ENCODE measurements around the gene NAGPA. TPM values are rescaled to one million over a fixed set of nuclear protein-coding genes. Genes with fewer than 3 reads are reported as not detected.

The NAGPA gene
- total and polyA plus RNA-seq, 2 experiments from 2014 or later: 6.3 to 20.7 TPM

DNA sequence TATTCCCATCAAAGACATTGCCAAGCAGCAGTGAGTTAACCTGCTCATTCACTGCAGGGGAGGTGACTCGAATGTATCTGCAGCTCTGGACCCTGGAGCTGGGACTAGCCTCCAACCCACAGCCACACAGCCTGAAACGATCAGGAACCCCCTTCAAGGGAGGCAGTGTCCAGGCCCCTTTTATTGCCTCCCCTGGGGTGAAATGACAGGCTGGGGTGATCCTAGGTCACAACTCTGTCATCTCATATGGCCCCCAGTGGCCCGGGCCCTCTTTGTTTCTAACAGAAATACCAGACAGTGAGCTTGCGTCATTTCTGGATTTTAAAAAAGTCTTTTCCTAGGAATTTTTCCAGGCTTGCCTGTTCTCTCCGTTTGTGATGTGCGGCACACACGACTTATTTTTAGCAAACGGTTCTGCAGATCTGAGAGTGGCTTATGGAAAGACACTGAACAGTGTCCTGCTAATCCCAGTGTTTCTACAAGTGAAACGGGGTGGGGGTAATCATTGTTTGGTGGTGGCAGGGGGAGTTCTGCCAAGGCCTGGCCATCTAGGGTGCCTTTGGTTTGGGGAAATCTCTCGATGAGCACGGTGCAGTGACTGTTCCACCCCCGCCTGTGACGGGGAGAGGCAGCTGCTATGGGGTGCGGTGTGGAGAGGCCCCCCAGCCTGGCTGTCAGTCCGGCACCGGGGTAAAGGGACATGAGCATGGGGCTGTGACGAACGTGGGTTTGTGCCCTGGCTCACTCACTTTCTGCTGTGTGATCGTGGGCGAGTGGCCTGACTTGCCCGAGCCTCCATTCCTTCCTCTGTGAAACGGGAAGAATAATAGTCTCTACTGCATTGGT lies 27.2 kb downstream of the NAGPA start:
- Mint-ChIP-seq H3K27ac (no peak overlapping the region), H3K36me3 (ENCODE audit: low read depth) (no peaks in the 10 kb centered on the region), H3K4me1 (no peaks in the 10 kb centered on the region), H3K27me3 (ENCODE audit: insufficient read depth, low read depth, poor library complexity) (peaks cover 1% of the 10 kb centered on the region), H3K9me3 (no peaks in the 10 kb centered on the region; the same call in 2 of the 3 replicates), H3K4me3 (no peak overlapping the region)
- Histone ChIP-seq H3K27ac (ENCODE audit: low read depth) (no peak overlapping the region), H3K4me3 (no peak overlapping the region), H3F3A (replicated peaks; ENCODE audit: low read depth) (no peaks in the 10 kb centered on the region), H3K9me2 (ENCODE audit: insufficient read depth) (no peaks in the 10 kb centered on the region), H2AFZ (no peak overlapping the region), H3K4me1 (ENCODE audit: insufficient read depth) (no peaks in the 10 kb centered on the region), H3K36me3 (ENCODE audit: insufficient read depth) (no peaks in the 10 kb centered on the region), H4K20me1 (replicated peaks; ENCODE audit: insufficient read depth) (no peaks in the 10 kb centered on the region), H3K27me3 (ENCODE audit: insufficient read depth) (no peaks in the 10 kb centered on the region), H3K4me2 (no peak overlapping the region), H3K79me2 (replicated peaks; ENCODE audit: insufficient read depth) (no peaks in the 10 kb centered on the region)
- ATAC-seq (no peak), DNase-seq (ENCODE audit: low spot score) (no peak)
- TF ChIP-seq POLR2AphosphoS5 (IDR thresholded peaks at IDR 0.05; ENCODE audit: low read depth) (no peak), NANOG (IDR thresholded peaks at IDR 0.05; ENCODE audit: borderline replicate concordance) (no peak), EZH2phosphoT487 (IDR thresholded peaks at IDR 0.05; ENCODE audit: unreplicated experiment) (no peak), ZNF114 (CRISPR knock-in tag; IDR thresholded peaks at IDR 0.05) (no peak), EZH2 (IDR thresholded peaks at IDR 0.05; ENCODE audit: low read depth, unreplicated experiment) (no peak), JUNB (IDR thresholded peaks at IDR 0.05; ENCODE audit: unreplicated experiment) (no peak), STAT1 (IDR thresholded peaks at IDR 0.05; ENCODE audit: unreplicated experiment) (no peak), CREB1 (CRISPR knock-in tag; IDR thresholded peaks at IDR 0.05; ENCODE audit: low read depth) (no peak)
- TF ChIP-seq, protein P1, sequence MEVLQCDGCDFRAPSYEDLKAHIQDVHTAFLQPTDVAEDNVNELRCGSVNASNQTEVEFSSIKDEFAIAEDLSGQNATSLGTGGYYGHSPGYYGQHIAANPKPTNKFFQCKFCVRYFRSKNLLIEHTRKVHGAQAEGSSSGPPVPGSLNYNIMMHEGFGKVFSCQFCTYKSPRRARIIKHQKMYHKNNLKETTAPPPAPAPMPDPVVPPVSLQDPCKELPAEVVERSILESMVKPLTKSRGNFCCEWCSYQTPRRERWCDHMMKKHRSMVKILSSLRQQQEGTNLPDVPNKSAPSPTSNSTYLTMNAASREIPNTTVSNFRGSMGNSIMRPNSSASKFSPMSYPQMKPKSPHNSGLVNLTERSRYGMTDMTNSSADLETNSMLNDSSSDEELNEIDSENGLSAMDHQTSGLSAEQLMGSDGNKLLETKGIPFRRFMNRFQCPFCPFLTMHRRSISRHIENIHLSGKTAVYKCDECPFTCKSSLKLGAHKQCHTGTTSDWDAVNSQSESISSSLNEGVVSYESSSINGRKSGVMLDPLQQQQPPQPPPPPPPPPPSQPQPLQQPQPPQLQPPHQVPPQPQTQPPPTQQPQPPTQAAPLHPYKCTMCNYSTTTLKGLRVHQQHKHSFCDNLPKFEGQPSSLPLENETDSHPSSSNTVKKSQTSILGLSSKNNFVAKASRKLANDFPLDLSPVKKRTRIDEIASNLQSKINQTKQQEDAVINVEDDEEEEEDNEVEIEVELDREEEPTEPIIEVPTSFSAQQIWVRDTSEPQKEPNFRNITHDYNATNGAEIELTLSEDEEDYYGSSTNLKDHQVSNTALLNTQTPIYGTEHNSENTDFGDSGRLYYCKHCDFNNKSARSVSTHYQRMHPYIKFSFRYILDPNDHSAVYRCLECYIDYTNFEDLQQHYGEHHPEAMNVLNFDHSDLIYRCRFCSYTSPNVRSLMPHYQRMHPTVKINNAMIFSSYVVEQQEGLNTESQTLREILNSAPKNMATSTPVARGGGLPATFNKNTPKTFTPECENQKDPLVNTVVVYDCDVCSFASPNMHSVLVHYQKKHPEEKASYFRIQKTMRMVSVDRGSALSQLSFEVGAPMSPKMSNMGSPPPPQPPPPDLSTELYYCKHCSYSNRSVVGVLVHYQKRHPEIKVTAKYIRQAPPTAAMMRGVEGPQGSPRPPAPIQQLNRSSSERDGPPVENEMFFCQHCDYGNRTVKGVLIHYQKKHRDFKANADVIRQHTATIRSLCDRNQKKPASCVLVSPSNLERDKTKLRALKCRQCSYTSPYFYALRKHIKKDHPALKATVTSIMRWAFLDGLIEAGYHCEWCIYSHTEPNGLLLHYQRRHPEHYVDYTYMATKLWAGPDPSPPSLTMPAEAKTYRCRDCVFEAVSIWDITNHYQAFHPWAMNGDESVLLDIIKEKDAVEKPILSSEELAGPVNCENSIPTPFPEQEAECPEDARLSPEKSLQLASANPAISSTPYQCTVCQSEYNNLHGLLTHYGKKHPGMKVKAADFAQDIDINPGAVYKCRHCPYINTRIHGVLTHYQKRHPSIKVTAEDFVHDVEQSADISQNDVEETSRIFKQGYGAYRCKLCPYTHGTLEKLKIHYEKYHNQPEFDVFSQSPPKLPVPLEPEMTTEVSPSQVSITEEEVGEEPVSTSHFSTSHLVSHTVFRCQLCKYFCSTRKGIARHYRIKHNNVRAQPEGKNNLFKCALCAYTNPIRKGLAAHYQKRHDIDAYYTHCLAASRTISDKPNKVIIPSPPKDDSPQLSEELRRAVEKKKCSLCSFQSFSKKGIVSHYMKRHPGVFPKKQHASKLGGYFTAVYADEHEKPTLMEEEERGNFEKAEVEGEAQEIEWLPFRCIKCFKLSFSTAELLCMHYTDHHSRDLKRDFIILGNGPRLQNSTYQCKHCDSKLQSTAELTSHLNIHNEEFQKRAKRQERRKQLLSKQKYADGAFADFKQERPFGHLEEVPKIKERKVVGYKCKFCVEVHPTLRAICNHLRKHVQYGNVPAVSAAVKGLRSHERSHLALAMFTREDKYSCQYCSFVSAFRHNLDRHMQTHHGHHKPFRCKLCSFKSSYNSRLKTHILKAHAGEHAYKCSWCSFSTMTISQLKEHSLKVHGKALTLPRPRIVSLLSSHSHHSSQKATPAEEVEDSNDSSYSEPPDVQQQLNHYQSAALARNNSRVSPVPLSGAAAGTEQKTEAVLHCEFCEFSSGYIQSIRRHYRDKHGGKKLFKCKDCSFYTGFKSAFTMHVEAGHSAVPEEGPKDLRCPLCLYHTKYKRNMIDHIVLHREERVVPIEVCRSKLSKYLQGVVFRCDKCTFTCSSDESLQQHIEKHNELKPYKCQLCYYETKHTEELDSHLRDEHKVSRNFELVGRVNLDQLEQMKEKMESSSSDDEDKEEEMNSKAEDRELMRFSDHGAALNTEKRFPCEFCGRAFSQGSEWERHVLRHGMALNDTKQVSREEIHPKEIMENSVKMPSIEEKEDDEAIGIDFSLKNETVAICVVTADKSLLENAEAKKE (CRISPR knock-in tag; IDR thresholded peaks at IDR 0.05): no peak
- TF ChIP-seq, protein P2, sequence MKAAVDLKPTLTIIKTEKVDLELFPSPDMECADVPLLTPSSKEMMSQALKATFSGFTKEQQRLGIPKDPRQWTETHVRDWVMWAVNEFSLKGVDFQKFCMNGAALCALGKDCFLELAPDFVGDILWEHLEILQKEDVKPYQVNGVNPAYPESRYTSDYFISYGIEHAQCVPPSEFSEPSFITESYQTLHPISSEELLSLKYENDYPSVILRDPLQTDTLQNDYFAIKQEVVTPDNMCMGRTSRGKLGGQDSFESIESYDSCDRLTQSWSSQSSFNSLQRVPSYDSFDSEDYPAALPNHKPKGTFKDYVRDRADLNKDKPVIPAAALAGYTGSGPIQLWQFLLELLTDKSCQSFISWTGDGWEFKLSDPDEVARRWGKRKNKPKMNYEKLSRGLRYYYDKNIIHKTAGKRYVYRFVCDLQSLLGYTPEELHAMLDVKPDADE (IDR thresholded peaks at IDR 0.05): no peak
- TF ChIP-seq, protein P3, sequence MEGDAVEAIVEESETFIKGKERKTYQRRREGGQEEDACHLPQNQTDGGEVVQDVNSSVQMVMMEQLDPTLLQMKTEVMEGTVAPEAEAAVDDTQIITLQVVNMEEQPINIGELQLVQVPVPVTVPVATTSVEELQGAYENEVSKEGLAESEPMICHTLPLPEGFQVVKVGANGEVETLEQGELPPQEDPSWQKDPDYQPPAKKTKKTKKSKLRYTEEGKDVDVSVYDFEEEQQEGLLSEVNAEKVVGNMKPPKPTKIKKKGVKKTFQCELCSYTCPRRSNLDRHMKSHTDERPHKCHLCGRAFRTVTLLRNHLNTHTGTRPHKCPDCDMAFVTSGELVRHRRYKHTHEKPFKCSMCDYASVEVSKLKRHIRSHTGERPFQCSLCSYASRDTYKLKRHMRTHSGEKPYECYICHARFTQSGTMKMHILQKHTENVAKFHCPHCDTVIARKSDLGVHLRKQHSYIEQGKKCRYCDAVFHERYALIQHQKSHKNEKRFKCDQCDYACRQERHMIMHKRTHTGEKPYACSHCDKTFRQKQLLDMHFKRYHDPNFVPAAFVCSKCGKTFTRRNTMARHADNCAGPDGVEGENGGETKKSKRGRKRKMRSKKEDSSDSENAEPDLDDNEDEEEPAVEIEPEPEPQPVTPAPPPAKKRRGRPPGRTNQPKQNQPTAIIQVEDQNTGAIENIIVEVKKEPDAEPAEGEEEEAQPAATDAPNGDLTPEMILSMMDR (conservative IDR thresholded peaks at IDR 0.05; ENCODE audit: low read depth in 2 of 2): no peak
